A673 (cell line): ENCODE results near the gene RBFOX1. TPM values are rescaled to one million over a fixed set of nuclear protein-coding genes. Genes with fewer than 3 reads are reported as not detected.

Experiments
- BruUV-seq: library from RNA; stranded (reverse); fragments of 400-500 nt; replicated peaks from 2 replicates; lab custom pipeline; 2021; lab: Mats Ljungman, UMichigan
- CTCF ChIA-PET: fragments of 300-600 bp; sonication (Branson Sonifier 250); formaldehyde crosslinking; loops from one replicate; lab custom pipeline; 2022; ENCODE audit warnings: antibody characterized with exemption; lab: Charles Lee
- POLR2A ChIA-PET: fragments of 300-600 bp; sonication (Branson Sonifier 250); formaldehyde crosslinking; loops from one replicate; lab custom pipeline; 2022; ENCODE audit warnings: antibody characterized with exemption; ENCODE audit not compliant: low non-redundant PET; lab: Charles Lee
- DNase-seq: peaks from one replicate; pipeline ENCODE4 v3.0.0-alpha.2; 2015; ENCODE audit warnings: low spot score
- H3K27ac ChIP-seq: fragments of 200-600 bp; sonication (generic); 2 replicates; pipeline ENCODE4 v1.5.1; 2016; ENCODE audit warnings: mixed run types, low read depth, mild to moderate bottlenecking, mixed read lengths, antibody characterized with exemption, low read length; ENCODE audit not compliant: poor library complexity, severe bottlenecking
- H3K27me3 ChIP-seq: fragments of 200-600 bp; sonication (generic); replicated peaks from 2 replicates; pipeline ENCODE4 v1.6.1; 2017; ENCODE audit warnings: mixed run types, low read depth, mild to moderate bottlenecking, mixed read lengths, antibody characterized with exemption, low read length; ENCODE audit not compliant: insufficient read depth, poor library complexity
- H3K36me3 ChIP-seq: fragments of 200-600 bp; sonication (generic); 2 replicates; pipeline ENCODE4 v1.6.1; 2016; ENCODE audit warnings: mixed run types, mild to moderate bottlenecking, mixed read lengths, antibody characterized with exemption, low read length; ENCODE audit not compliant: insufficient read depth, poor library complexity, severe bottlenecking
- H3K4me1 ChIP-seq: fragments of 200-600 bp; sonication (generic); 2 replicates; pipeline ENCODE4 v1.6.1; 2017; ENCODE audit warnings: mixed run types, mild to moderate bottlenecking, mixed read lengths, antibody characterized with exemption, low read length; ENCODE audit not compliant: insufficient read depth, poor library complexity, severe bottlenecking
- H3K4me3 ChIP-seq: fragments of 200-600 bp; sonication (generic); 2 replicates; pipeline ENCODE4 v1.5.1; 2016; ENCODE audit warnings: low read depth, mixed run types, mild to moderate bottlenecking, mixed read lengths, low read length; ENCODE audit not compliant: poor library complexity, severe bottlenecking
- H3K9me3 ChIP-seq: fragments of 200-600 bp; sonication (generic); 2 replicates; pipeline ENCODE4 v1.6.1; 2016; ENCODE audit warnings: mixed run types, low read depth, mild to moderate bottlenecking, mixed read lengths, antibody characterized with exemption, low read length; ENCODE audit not compliant: poor library complexity, severe bottlenecking
- CTCF ChIP-seq: fragments of 300-800, 200-600 bp; sonication (generic); conservative IDR thresholded peaks from 2 replicates; pipeline ENCODE4 v1.5.1; 2017; ENCODE audit warnings: low read depth, mild to moderate bottlenecking, antibody characterized with exemption, low read length, moderate library complexity, mixed read lengths
- EZH2 ChIP-seq: fragments of 200-600 bp; sonication (generic); IDR thresholded peaks from 2 replicates; pipeline ENCODE4 v1.6.1; 2017; ENCODE audit warnings: borderline replicate concordance, low read depth, mild to moderate bottlenecking, mixed read lengths, antibody characterized with exemption, low read length; ENCODE audit not compliant: poor library complexity, severe bottlenecking
- intact Hi-C: fragments of 100-400 bp; cut with micrococcal nuclease; formaldehyde crosslinking; loops from one replicate; pipeline ENCODE4 v1.10.0; 2022; ENCODE audit not compliant: unreplicated experiment
- total RNA-seq: library from RNA; stranded (reverse); gene quantifications from 2 replicates; pipeline ENCODE4 v1.2.3, GENCODE V29; 2021

RBFOX1 gene
- total RNA-seq, 1 experiment from 2014 or later: 1.8 TPM

- DNase-seq: no peak
- CTCF ChIA-PET: no interaction called here
- Histone ChIP-seq H3K27ac (no peak overlapping the region), H3K36me3 (no peaks in the 10 kb centered on the region), H3K4me1 (no peaks in the 10 kb centered on the region), H3K9me3 (no peaks in the 10 kb centered on the region), H3K27me3 (no peaks in the 10 kb centered on the region), H3K4me3 (no peak overlapping the region)
- TF ChIP-seq EZH2 (no peak), CTCF (no peak)
- POLR2A ChIA-PET: no interaction called here
- intact Hi-C loops: no loop called here
- no TSS peak for BruUV-seq
These were observed 173.7 kb downstream of the RBFOX1 start for GRCh38 chr16:7506363-7506762.

GRCh38 chr16:7508656-7509055, 176.0 kb downstream of the RBFOX1 start:
- Histone ChIP-seq H3K27ac (no peak overlapping the region), H3K4me3 (no peak overlapping the region), H3K27me3 (no peaks in the 10 kb centered on the region), H3K9me3 (no peaks in the 10 kb centered on the region), H3K4me1 (no peaks in the 10 kb centered on the region), H3K36me3 (no peaks in the 10 kb centered on the region)
- BruUV-seq: no TSS peak
- no peak for TF ChIP-seq CTCF
- TF ChIP-seq EZH2: no peak
- POLR2A ChIA-PET: no interaction called here
- no peak for DNase-seq
- CTCF ChIA-PET: no interaction called here
- intact Hi-C loops: no loop called here

GRCh38 chr16:7509963-7510601, 177.4 kb downstream of the RBFOX1 start:
- no TSS peak for BruUV-seq
- ChIA-PET POLR2A (no interaction called here), CTCF (no interaction called here)
- intact Hi-C loops: no loop called here
- no peak for TF ChIP-seq EZH2
- TF ChIP-seq CTCF: no peak
- Histone ChIP-seq H3K4me3 (no peak overlapping the region), H3K27ac (no peak overlapping the region), H3K36me3 (no peaks in the 10 kb centered on the region), H3K4me1 (no peaks in the 10 kb centered on the region), H3K27me3 (no peaks in the 10 kb centered on the region), H3K9me3 (no peaks in the 10 kb centered on the region)
- no peak for DNase-seq
